ENCODE results near the gene LILRA6. TPM values are rescaled to one million over a fixed set of nuclear protein-coding genes. Genes with fewer than 3 reads are reported as not detected.
A peak's percentile ranks its signal among the peaks of the same experiment; 100 is the strongest.

LILRA6 gene
- total and polyA plus RNA-seq, 2 of the 13 experiments (the other 11 are each of a cell fraction or from before 2014, with no cell fraction given), result not detected

DNA sequence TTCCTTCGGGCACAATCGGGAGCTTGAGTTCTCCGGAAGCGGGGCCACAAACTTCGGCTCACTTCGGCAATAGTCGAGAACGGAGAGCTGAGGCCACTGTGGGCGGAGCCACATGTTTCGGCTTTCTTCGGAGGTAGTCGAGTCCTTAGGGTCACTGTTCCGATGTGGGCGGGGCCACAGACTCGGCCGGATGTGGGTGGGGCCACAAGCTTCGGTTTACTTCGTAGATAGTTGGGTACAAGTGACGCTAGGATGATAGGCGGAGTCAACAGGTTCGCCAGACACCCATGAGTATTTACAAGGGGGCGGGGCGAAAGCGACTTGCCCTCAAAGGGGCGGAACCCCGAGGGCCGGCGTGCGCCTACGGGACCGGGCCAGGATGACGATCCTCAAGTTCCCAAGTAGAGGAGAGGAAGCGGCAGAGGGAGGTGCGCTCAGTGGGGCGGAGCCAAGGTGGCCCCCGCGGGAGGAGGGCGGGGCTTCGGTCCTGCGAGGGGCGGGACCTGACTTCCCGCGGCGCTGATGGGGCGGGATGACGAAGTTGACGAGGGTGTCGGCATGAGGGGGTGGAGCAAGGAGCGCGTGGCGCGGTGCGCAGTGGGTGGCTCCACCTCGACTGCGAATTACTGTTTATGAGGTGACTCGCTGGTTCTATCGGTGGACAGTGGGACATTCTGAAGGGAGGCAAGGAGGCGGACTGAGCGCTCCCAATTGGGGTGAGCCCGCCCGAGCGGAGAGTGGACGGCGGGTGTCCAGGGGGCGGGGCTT, 52.7 kb downstream of the LILRA6 start (continued):
- TF ChIP-seq ATRX (CRISPR knock-in tag; IDR thresholded peaks at IDR 0.05; ENCODE audit: borderline replicate concordance), result no peak
- TF ChIP-seq HDAC2 (CRISPR knock-in tag; IDR thresholded peaks at IDR 0.05), result 0 out of 2 replicates have a peak, but pooled peaks have one; percentile 0
- no peak for TF ChIP-seq REXO4 (CRISPR knock-in tag; IDR thresholded peaks at IDR 0.05; ENCODE audit: borderline replicate concordance)
- no peak for TF ChIP-seq JUND (CRISPR knock-in tag; IDR thresholded peaks at IDR 0.05)
- no peak for TF ChIP-seq U2AF2 (IDR thresholded peaks at IDR 0.05; ENCODE audit: low read depth, low read length)
- TF ChIP-seq U2AF1 (optimal IDR thresholded peaks at IDR 0.05; ENCODE audit: low read depth, low read length), result no peak
- TF ChIP-seq, protein P1, sequence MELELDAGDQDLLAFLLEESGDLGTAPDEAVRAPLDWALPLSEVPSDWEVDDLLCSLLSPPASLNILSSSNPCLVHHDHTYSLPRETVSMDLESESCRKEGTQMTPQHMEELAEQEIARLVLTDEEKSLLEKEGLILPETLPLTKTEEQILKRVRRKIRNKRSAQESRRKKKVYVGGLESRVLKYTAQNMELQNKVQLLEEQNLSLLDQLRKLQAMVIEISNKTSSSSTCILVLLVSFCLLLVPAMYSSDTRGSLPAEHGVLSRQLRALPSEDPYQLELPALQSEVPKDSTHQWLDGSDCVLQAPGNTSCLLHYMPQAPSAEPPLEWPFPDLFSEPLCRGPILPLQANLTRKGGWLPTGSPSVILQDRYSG (CRISPR knock-in tag; IDR thresholded peaks at IDR 0.05), result no peak
- peak; percentile 50 for TF ChIP-seq NFYB (CRISPR knock-in tag; IDR thresholded peaks at IDR 0.05)
- TF ChIP-seq HOXA5 (CRISPR knock-in tag; IDR thresholded peaks at IDR 0.05), result peak; percentile 30; the same call in 1 of the 2 replicates
- TF ChIP-seq KLF11 (CRISPR knock-in tag; IDR thresholded peaks at IDR 0.05), result no peak
- TF ChIP-seq SNAI1 (CRISPR knock-in tag; IDR thresholded peaks at IDR 0.05; ENCODE audit: borderline replicate concordance), result no peak
- TF ChIP-seq, protein P2, sequence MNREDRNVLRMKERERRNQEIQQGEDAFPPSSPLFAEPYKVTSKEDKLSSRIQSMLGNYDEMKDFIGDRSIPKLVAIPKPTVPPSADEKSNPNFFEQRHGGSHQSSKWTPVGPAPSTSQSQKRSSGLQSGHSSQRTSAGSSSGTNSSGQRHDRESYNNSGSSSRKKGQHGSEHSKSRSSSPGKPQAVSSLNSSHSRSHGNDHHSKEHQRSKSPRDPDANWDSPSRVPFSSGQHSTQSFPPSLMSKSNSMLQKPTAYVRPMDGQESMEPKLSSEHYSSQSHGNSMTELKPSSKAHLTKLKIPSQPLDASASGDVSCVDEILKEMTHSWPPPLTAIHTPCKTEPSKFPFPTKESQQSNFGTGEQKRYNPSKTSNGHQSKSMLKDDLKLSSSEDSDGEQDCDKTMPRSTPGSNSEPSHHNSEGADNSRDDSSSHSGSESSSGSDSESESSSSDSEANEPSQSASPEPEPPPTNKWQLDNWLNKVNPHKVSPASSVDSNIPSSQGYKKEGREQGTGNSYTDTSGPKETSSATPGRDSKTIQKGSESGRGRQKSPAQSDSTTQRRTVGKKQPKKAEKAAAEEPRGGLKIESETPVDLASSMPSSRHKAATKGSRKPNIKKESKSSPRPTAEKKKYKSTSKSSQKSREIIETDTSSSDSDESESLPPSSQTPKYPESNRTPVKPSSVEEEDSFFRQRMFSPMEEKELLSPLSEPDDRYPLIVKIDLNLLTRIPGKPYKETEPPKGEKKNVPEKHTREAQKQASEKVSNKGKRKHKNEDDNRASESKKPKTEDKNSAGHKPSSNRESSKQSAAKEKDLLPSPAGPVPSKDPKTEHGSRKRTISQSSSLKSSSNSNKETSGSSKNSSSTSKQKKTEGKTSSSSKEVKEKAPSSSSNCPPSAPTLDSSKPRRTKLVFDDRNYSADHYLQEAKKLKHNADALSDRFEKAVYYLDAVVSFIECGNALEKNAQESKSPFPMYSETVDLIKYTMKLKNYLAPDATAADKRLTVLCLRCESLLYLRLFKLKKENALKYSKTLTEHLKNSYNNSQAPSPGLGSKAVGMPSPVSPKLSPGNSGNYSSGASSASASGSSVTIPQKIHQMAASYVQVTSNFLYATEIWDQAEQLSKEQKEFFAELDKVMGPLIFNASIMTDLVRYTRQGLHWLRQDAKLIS (CRISPR knock-in tag; IDR thresholded peaks at IDR 0.05), result no peak
- TF ChIP-seq ZNF121 (CRISPR knock-in tag; IDR thresholded peaks at IDR 0.05), result no peak
- TF ChIP-seq MIER2 (CRISPR knock-in tag; IDR thresholded peaks at IDR 0.05), result no peak
- TF ChIP-seq GATAD1 (CRISPR knock-in tag; IDR thresholded peaks at IDR 0.05), result no peak; the same call in none of the 2 replicates
- no peak for TF ChIP-seq ZSCAN21 (CRISPR knock-in tag; IDR thresholded peaks at IDR 0.05; ENCODE audit: borderline replicate concordance)
- TF ChIP-seq DNMT1 (CRISPR knock-in tag; IDR thresholded peaks at IDR 0.05), result 0 out of 2 replicates have a peak, but pooled peaks have one; percentile 69
- TF ChIP-seq ZNF331 (CRISPR knock-in tag; IDR thresholded peaks at IDR 0.05), result peak; percentile 22; the same call in 1 of the 2 replicates
- no peak for TF ChIP-seq KDM5A (IDR thresholded peaks at IDR 0.05; ENCODE audit: borderline replicate concordance, low read length)
- TF ChIP-seq ZNF317 (CRISPR knock-in tag; IDR thresholded peaks at IDR 0.05), result 0 out of 2 replicates have a peak, but pooled peaks have one; percentile 42
- peak; percentile 95 for TF ChIP-seq MAZ (IDR thresholded peaks at IDR 0.05; ENCODE audit: borderline replicate concordance, low read depth, low read length)
- peak; percentile 78 for TF ChIP-seq MAZ (CRISPR knock-in tag; IDR thresholded peaks at IDR 0.05; ENCODE audit: low read depth)
- no peak for TF ChIP-seq MIXL1 (CRISPR knock-in tag; IDR thresholded peaks at IDR 0.05)
- no peak for TF ChIP-seq PHF5A (CRISPR knock-in tag; IDR thresholded peaks at IDR 0.05; ENCODE audit: low read depth, unreplicated experiment)
- no peak for TF ChIP-seq ZSCAN25 (CRISPR knock-in tag; IDR thresholded peaks at IDR 0.05)
- TF ChIP-seq, protein P3, sequence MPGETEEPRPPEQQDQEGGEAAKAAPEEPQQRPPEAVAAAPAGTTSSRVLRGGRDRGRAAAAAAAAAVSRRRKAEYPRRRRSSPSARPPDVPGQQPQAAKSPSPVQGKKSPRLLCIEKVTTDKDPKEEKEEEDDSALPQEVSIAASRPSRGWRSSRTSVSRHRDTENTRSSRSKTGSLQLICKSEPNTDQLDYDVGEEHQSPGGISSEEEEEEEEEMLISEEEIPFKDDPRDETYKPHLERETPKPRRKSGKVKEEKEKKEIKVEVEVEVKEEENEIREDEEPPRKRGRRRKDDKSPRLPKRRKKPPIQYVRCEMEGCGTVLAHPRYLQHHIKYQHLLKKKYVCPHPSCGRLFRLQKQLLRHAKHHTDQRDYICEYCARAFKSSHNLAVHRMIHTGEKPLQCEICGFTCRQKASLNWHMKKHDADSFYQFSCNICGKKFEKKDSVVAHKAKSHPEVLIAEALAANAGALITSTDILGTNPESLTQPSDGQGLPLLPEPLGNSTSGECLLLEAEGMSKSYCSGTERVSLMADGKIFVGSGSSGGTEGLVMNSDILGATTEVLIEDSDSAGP (CRISPR knock-in tag; IDR thresholded peaks at IDR 0.05; ENCODE audit: borderline replicate concordance), result no peak; the same call in 1 of the 2 replicates

All from HepG2 (cell line).